HG02852 (cell line): ENCODE data around the gene ADK.

Source experiments
- ATAC-seq: cut with Tn5 transposase; IDR thresholded peaks from one replicate; pipeline ENCODE4 v1.9.1; 2021; ENCODE audit warnings: mild to moderate bottlenecking, moderate library complexity; ENCODE audit not compliant: unreplicated experiment

Gene ADK

GRCh38 chr10:74586088-74586585, 435.1 kb downstream of the ADK start:
- no peak for ATAC-seq

- no peak for ATAC-seq
Measured at GRCh38 chr10:74587109-74587854, 436.3 kb downstream of the ADK start.

- no peak for ATAC-seq
Measured at GRCh38 chr10:74589226-74589673, 438.2 kb downstream of the ADK start.

- no peak for ATAC-seq
Measured at GRCh38 chr10:74589851-74590250, 438.8 kb downstream of the ADK start.

- no peak for ATAC-seq
Measured at GRCh38 chr10:74593470-74593869, 442.4 kb downstream of the ADK start.

GRCh38 chr10:74596713-74597112, 445.7 kb downstream of the ADK start:
- ATAC-seq, result no peak

GRCh38 chr10:74598891-74599566, 448.0 kb downstream of the ADK start:
- ATAC-seq, result peak; percentile 73

- no peak for ATAC-seq
Measured at GRCh38 chr10:74599672-74600071, 448.7 kb downstream of the ADK start.

GRCh38 chr10:74600170-74600569, 449.1 kb downstream of the ADK start:
- no peak for ATAC-seq

- no peak for ATAC-seq
Measured at GRCh38 chr10:74602576-74602975, 451.6 kb downstream of the ADK start.

GRCh38 chr10:74610299-74610698, 459.3 kb downstream of the ADK start:
- no peak for ATAC-seq

GRCh38 chr10:74612195-74612594, 461.2 kb downstream of the ADK start:
- no peak for ATAC-seq

- no peak for ATAC-seq
Measured at GRCh38 chr10:74620626-74621025, 469.6 kb downstream of the ADK start.

GRCh38 chr10:74623786-74624185, 472.8 kb downstream of the ADK start:
- ATAC-seq, result no peak

GRCh38 chr10:74624501-74624900, 473.5 kb downstream of the ADK start:
- ATAC-seq, result no peak

GRCh38 chr10:74628136-74628535, 477.1 kb downstream of the ADK start:
- ATAC-seq, result no peak

GRCh38 chr10:74634995-74635536, 484.0 kb downstream of the ADK start:
- ATAC-seq, result no peak

- no peak for ATAC-seq
Measured at GRCh38 chr10:74635655-74636054, 484.6 kb downstream of the ADK start.

- ATAC-seq, result no peak
Measured at GRCh38 chr10:74637685-74638084, 486.7 kb downstream of the ADK start.

- no peak for ATAC-seq
Measured at GRCh38 chr10:74640134-74640921, 489.3 kb downstream of the ADK start.

GRCh38 chr10:74641659-74642058, 490.6 kb downstream of the ADK start:
- no peak for ATAC-seq
